Nephron (organoid): ENCODE data around the gene OR51T1.

ENCODE experiments used
- H3K27ac Mint-ChIP-seq, 3 experiments: 2 replicates each; pipeline ENCODE4 v1.8.0; 2020; ENCODE audit warnings: mixed read lengths in 3 of 3, mild to moderate bottlenecking in 2 of 3, moderate library complexity in 1 of 3
- H3K27me3 Mint-ChIP-seq: 2 replicates; pipeline ENCODE4 v1.8.0; 2021; ENCODE audit warnings: low read depth, mild to moderate bottlenecking, moderate library complexity, mixed read lengths
- H3K36me3 Mint-ChIP-seq: 2 replicates; pipeline ENCODE4 v1.8.0; 2020; ENCODE audit warnings: low read depth, mixed read lengths
- H3K4me1 Mint-ChIP-seq: 2 replicates; pipeline ENCODE4 v1.8.0; 2020; ENCODE audit warnings: mixed read lengths
- H3K4me3 Mint-ChIP-seq, 3 experiments: 2 replicates each; pipeline ENCODE4 v1.8.0; 2020; ENCODE audit warnings: mild to moderate bottlenecking in 3 of 3, mixed read lengths in 3 of 3, moderate library complexity in 2 of 3
- H3K9me3 Mint-ChIP-seq: 2 replicates; pipeline ENCODE4 v1.8.0; 2020; ENCODE audit warnings: mixed read lengths
- CTCF ChIP-seq, 3 experiments: fragments of 200-600 bp; sonication (generic); IDR thresholded peaks; one replicate each; pipeline ENCODE4 v1.5.0; 2021; ENCODE audit warnings: antibody characterized with exemption in 3 of 3; ENCODE audit not compliant: unreplicated experiment in 3 of 3

The OR51T1 gene

GRCh38 chr11:4862447-4863236, 19.1 kb upstream of the OR51T1 start:
- Mint-ChIP-seq H3K36me3 (no peaks in the 10 kb centered on the region), H3K4me1 (peaks cover 6% of the 10 kb centered on the region), H3K4me3 (no peak overlapping the region), H3K27ac (no peak overlapping the region), H3K27me3 (no peaks in the 10 kb centered on the region), H3K9me3 (peaks cover 10% of the 10 kb centered on the region)
- TF ChIP-seq CTCF (IDR thresholded peaks at IDR 0.05; ENCODE audit: unreplicated experiment in 3 of 3), result no peak

GRCh38 chr11:4863876-4864275, 17.8 kb upstream of the OR51T1 start:
- H3K27ac Mint-ChIP-seq, result no peak overlapping the region
- no peaks in the 10 kb centered on the region for H3K36me3 Mint-ChIP-seq
- H3K27me3 Mint-ChIP-seq, result no peaks in the 10 kb centered on the region
- TF ChIP-seq CTCF (IDR thresholded peaks at IDR 0.05; ENCODE audit: unreplicated experiment in 3 of 3), result no peak
- no peak overlapping the region for H3K4me3 Mint-ChIP-seq
- peaks cover 19% of the 10 kb centered on the region for H3K9me3 Mint-ChIP-seq
- peaks cover 6% of the 10 kb centered on the region for H3K4me1 Mint-ChIP-seq

GRCh38 chr11:4865855-4866254, 15.8 kb upstream of the OR51T1 start:
- no peak for TF ChIP-seq CTCF (IDR thresholded peaks at IDR 0.05; ENCODE audit: unreplicated experiment in 3 of 3)
- H3K27me3 Mint-ChIP-seq, result no peaks in the 10 kb centered on the region
- H3K27ac Mint-ChIP-seq, result peak overlapping the region in 1 of 3 experiments; percentile 55
- no peak overlapping the region for H3K4me3 Mint-ChIP-seq
- no peaks in the 10 kb centered on the region for H3K36me3 Mint-ChIP-seq
- peaks cover 16% of the 10 kb centered on the region for H3K9me3 Mint-ChIP-seq
- peaks cover 6% of the 10 kb centered on the region for H3K4me1 Mint-ChIP-seq

- Mint-ChIP-seq H3K9me3 (no peaks in the 10 kb centered on the region), H3K4me1 (peaks cover 48% of the 10 kb centered on the region), H3K4me3 (no peak overlapping the region), H3K36me3 (no peaks in the 10 kb centered on the region), H3K27ac (peak overlapping the region in 2 of 3 experiments; percentile 31 to 42), H3K27me3 (no peaks in the 10 kb centered on the region)
- no peak for TF ChIP-seq CTCF (IDR thresholded peaks at IDR 0.05; ENCODE audit: unreplicated experiment in 3 of 3)
These were observed 512 bp upstream of the OR51T1 start for GRCh38 chr11:4881188-4881587.

GRCh38 chr11:4882543-4882942, 843 bp downstream of the OR51T1 start:
- Mint-ChIP-seq H3K27ac (peak overlapping the region; percentile 15 to 52 (median 50)), H3K4me3 (no peak overlapping the region), H3K4me1 (peaks cover 50% of the 10 kb centered on the region), H3K27me3 (no peaks in the 10 kb centered on the region), H3K36me3 (no peaks in the 10 kb centered on the region), H3K9me3 (no peaks in the 10 kb centered on the region)
- no peak for TF ChIP-seq CTCF (IDR thresholded peaks at IDR 0.05; ENCODE audit: unreplicated experiment in 3 of 3)

GRCh38 chr11:4884361-4884760, 2.7 kb downstream of the OR51T1 start:
- Mint-ChIP-seq H3K27ac (peak overlapping the region; percentile 16 to 58 (median 23)), H3K27me3 (no peaks in the 10 kb centered on the region), H3K4me1 (peaks cover 51% of the 10 kb centered on the region), H3K36me3 (no peaks in the 10 kb centered on the region), H3K9me3 (no peaks in the 10 kb centered on the region), H3K4me3 (no peak overlapping the region)
- no peak for TF ChIP-seq CTCF (IDR thresholded peaks at IDR 0.05; ENCODE audit: unreplicated experiment in 3 of 3)
